Measurements from ENCODE around the gene SCNN1B.

DNA sequence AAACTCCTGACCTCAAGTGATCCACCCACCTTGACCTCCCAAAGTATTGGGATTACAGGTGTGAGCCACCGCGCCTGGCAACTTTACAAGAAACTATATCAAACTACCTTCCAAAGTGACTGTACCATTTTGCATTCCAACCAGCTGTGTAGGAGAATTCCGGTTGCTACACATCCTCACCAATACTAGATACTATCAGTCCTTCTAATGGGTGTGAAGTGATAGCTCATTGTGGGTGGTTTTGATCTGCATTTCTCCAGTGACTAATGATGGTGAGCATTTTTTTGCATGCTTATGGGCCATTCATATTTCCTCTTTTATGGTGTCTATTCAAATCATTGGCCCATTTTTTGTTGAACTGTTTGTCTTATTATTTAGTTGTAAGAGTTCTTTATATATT, 37.7 kb downstream of the SCNN1B start:
- TF ChIP-seq, protein P1, sequence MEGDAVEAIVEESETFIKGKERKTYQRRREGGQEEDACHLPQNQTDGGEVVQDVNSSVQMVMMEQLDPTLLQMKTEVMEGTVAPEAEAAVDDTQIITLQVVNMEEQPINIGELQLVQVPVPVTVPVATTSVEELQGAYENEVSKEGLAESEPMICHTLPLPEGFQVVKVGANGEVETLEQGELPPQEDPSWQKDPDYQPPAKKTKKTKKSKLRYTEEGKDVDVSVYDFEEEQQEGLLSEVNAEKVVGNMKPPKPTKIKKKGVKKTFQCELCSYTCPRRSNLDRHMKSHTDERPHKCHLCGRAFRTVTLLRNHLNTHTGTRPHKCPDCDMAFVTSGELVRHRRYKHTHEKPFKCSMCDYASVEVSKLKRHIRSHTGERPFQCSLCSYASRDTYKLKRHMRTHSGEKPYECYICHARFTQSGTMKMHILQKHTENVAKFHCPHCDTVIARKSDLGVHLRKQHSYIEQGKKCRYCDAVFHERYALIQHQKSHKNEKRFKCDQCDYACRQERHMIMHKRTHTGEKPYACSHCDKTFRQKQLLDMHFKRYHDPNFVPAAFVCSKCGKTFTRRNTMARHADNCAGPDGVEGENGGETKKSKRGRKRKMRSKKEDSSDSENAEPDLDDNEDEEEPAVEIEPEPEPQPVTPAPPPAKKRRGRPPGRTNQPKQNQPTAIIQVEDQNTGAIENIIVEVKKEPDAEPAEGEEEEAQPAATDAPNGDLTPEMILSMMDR (IDR thresholded peaks at IDR 0.05): no peak
- TF ChIP-seq POLR2A (IDR thresholded peaks at IDR 0.05) (no peak), POLR2AphosphoS5 (IDR thresholded peaks at IDR 0.05) (no peak)

Measured in breast epithelium (tissue), 3 donors.